HepG2 (cell line): ENCODE results near the gene ZNRF3. TPM values are rescaled to one million over a fixed set of nuclear protein-coding genes. Genes with fewer than 3 reads are reported as not detected.

Source experiments
- ADNP ChIP-seq: sonication (generic); formaldehyde crosslinking; IDR thresholded peaks from 2 replicates; pipeline ENCODE4 v1.4.0; 2020; ENCODE audit warnings: missing genetic modification reagents
- ARID3A ChIP-seq: IDR thresholded peaks from 2 replicates; pipeline ENCODE4 v1.6.1; 2012; ENCODE audit warnings: low read depth, low read length, improper control_type of control experiment
- CHCHD3 ChIP-seq: sonication (generic); formaldehyde crosslinking; IDR thresholded peaks from 2 replicates; pipeline ENCODE4 v1.8.0; 2022; ENCODE audit warnings: mild to moderate bottlenecking, missing genetic modification reagents, moderate library complexity
- DNMT3B ChIP-seq: conservative IDR thresholded peaks from 2 replicates; pipeline ENCODE4 v1.6.1; 2016; ENCODE audit warnings: missing biosample characterization, control low read depth
- DPF2 ChIP-seq: sonication (generic); formaldehyde crosslinking; IDR thresholded peaks from 2 replicates; pipeline ENCODE4 v1.4.0; 2020; ENCODE audit warnings: mild to moderate bottlenecking, low read depth, missing genetic modification reagents, borderline replicate concordance
- HNRNPL ChIP-seq: fragments of 200-400 bp; formaldehyde crosslinking; IDR thresholded peaks from 2 replicates; pipeline ENCODE4 v1.6.1; 2017; ENCODE audit warnings: mild to moderate bottlenecking, low read depth, low read length
- MAFK ChIP-seq, 2 experiments: IDR thresholded peaks in 1 of 2; conservative IDR thresholded peaks in 1 of 2; 2 replicates each; pipeline ENCODE4 v1.6.1; 2011; ENCODE audit warnings: improper control_type of control experiment in 2 of 2, low read length in 2 of 2
- MEIS2 ChIP-seq: sonication (generic); formaldehyde crosslinking; IDR thresholded peaks from 2 replicates; pipeline ENCODE4 v1.9.0; 2021; ENCODE audit warnings: mild to moderate bottlenecking, missing genetic modification reagents
- MIXL1 ChIP-seq: IDR thresholded peaks from 2 replicates; pipeline ENCODE4 v1.6.1; 2016
- MYPOP ChIP-seq: sonication (generic); formaldehyde crosslinking; IDR thresholded peaks from 2 replicates; pipeline ENCODE4 v1.8.1; 2023; ENCODE audit warnings: mild to moderate bottlenecking, moderate library complexity, missing genetic modification reagents
- NFYC ChIP-seq: IDR thresholded peaks from 2 replicates; pipeline ENCODE4 v1.6.1; 2016; ENCODE audit warnings: missing genetic modification reagents, missing compliant biosample characterization
- PLRG1 ChIP-seq: fragments of 450-650 bp; conservative IDR thresholded peaks from 2 replicates; pipeline ENCODE4 v1.6.1; 2016
- RFX3 ChIP-seq: IDR thresholded peaks from 2 replicates; pipeline ENCODE4 v1.6.1; 2016; ENCODE audit warnings: missing biosample characterization, missing genetic modification reagents
- SP5 ChIP-seq: IDR thresholded peaks from 2 replicates; pipeline ENCODE4 v1.6.1; 2016; ENCODE audit warnings: low read depth, borderline replicate concordance
- ZFP36L2 ChIP-seq: sonication (generic); formaldehyde crosslinking; IDR thresholded peaks from 2 replicates; pipeline ENCODE4 v1.4.0; 2020; ENCODE audit warnings: missing genetic modification reagents
- ZMYM3 ChIP-seq: sonication (generic); formaldehyde crosslinking; IDR thresholded peaks from 2 replicates; pipeline ENCODE4 v1.5.1; 2020; ENCODE audit warnings: mild to moderate bottlenecking, missing genetic modification reagents
- ZNF329 ChIP-seq: sonication (generic); formaldehyde crosslinking; IDR thresholded peaks from 2 replicates; pipeline ENCODE4 v1.9.0; 2021; ENCODE audit warnings: low read depth, mild to moderate bottlenecking, missing genetic modification reagents
- ZNF468 ChIP-seq: sonication (generic); formaldehyde crosslinking; IDR thresholded peaks from 2 replicates; pipeline ENCODE4 v1.8.0; 2022; ENCODE audit warnings: mild to moderate bottlenecking, moderate library complexity, missing genetic modification reagents
- ZNF512 ChIP-seq: sonication (generic); formaldehyde crosslinking; IDR thresholded peaks from 2 replicates; pipeline ENCODE4 v1.4.0; 2020; ENCODE audit warnings: mild to moderate bottlenecking, missing genetic modification reagents
- ZNF547 ChIP-seq: sonication (generic); formaldehyde crosslinking; IDR thresholded peaks from 2 replicates; pipeline ENCODE4 v1.5.1; 2020; ENCODE audit warnings: mild to moderate bottlenecking, missing genetic modification reagents
- ZNF563 ChIP-seq: sonication (generic); formaldehyde crosslinking; IDR thresholded peaks from 2 replicates; pipeline ENCODE4 v1.8.0; 2022; ENCODE audit warnings: mild to moderate bottlenecking, moderate library complexity, missing genetic modification reagents
- ZNF574 ChIP-seq: sonication (generic); formaldehyde crosslinking; IDR thresholded peaks from 2 replicates; pipeline ENCODE4 v1.4.0; 2020; ENCODE audit warnings: missing genetic modification reagents
- ZNF781 ChIP-seq: sonication (generic); formaldehyde crosslinking; IDR thresholded peaks from 2 replicates; pipeline ENCODE4 v1.5.1; 2020; ENCODE audit warnings: borderline replicate concordance, mild to moderate bottlenecking, missing genetic modification reagents; ENCODE audit errors: not compliant biosample characterization
- ZNF83 ChIP-seq: sonication (generic); formaldehyde crosslinking; IDR thresholded peaks from 2 replicates; pipeline ENCODE4 v1.4.0; 2020; ENCODE audit warnings: missing genetic modification reagents, mild to moderate bottlenecking, borderline replicate concordance
- ZSCAN25 ChIP-seq: sonication (generic); formaldehyde crosslinking; IDR thresholded peaks from 2 replicates; pipeline ENCODE4 v1.8.0; 2022; ENCODE audit warnings: mild to moderate bottlenecking, missing genetic modification reagents
- polyA plus RNA-seq, 8 experiments: library from polyadenylated mRNA; depleted of rRNA in 3 of 8; stranded (reverse) in 7 of 8; unstranded in 1 of 8; fragments of >200 nt; fragmentation: Illumina TruSeq in 4 of 8; extraction: Trizol in 4 of 8; gene quantifications; 2 replicates each; pipeline versions ENCODE4 v1.2.1 to v1.2.3, GENCODE V29; 2011 to 2016; ENCODE audit warnings: low read depth in 4 of 8, missing spikeins in 1 of 8, mixed read lengths in 1 of 8; ENCODE audit not compliant: insufficient read depth in 1 of 8
- total RNA-seq, 5 experiments: library from RNA; depleted of rRNA; stranded (reverse); fragments of >200 nt; fragmentation: Illumina TruSeq; extraction: Trizol; gene quantifications; 2 replicates each; pipeline ENCODE4 v1.2.3, GENCODE V29; 2016; ENCODE audit warnings: low read depth in 1 of 5

ZNRF3 gene
- total and polyA plus RNA-seq, 2 of the 13 experiments (the other 11 are each of a cell fraction or from before 2014, with no cell fraction given), result 20.3 to 36.7 TPM

- no peak for TF ChIP-seq MEIS2 (CRISPR knock-in tag)
- no peak for TF ChIP-seq ZNF574
- no peak for TF ChIP-seq ZNF512 (CRISPR knock-in tag)
- no peak for TF ChIP-seq ZMYM3 (CRISPR knock-in tag)
- no peak for TF ChIP-seq NFYC
- no peak for TF ChIP-seq ZSCAN25 (CRISPR knock-in tag)
- no peak for TF ChIP-seq ZNF468
- TF ChIP-seq MAFK (conservative IDR thresholded peaks at IDR 0.05 in 1 of 2, IDR thresholded peaks at IDR 0.05 in 1 of 2; ENCODE audit: low read length in 2 of 2), result peak; percentile 32 to 61; a peak in 3 of 4 replicates
- TF ChIP-seq ZNF329 (CRISPR knock-in tag), result no peak
- TF ChIP-seq ADNP (CRISPR knock-in tag), result no peak
- TF ChIP-seq ZNF781, result no peak
- TF ChIP-seq MIXL1 (CRISPR knock-in tag), result 0 out of 2 replicates have a peak, but pooled peaks have one; percentile 49
- no peak for TF ChIP-seq HNRNPL
- no peak for TF ChIP-seq ZNF83 (CRISPR knock-in tag)
- no peak for TF ChIP-seq ARID3A
- no peak for TF ChIP-seq PLRG1
- TF ChIP-seq MYPOP (CRISPR knock-in tag), result no peak
- TF ChIP-seq RFX3 (CRISPR knock-in tag), result no peak
- TF ChIP-seq ZNF563, result no peak
- no peak for TF ChIP-seq ZFP36L2 (CRISPR knock-in tag)
- no peak for TF ChIP-seq CHCHD3 (CRISPR knock-in tag)
- TF ChIP-seq ZNF547 (CRISPR knock-in tag), result no peak
- no peak for TF ChIP-seq DPF2 (CRISPR knock-in tag)
- TF ChIP-seq DNMT3B (CRISPR knock-in tag), result no peak
- TF ChIP-seq SP5 (CRISPR knock-in tag), result 0 out of 2 replicates have a peak, but pooled peaks have one; percentile 12
These were observed 148.0 kb downstream of the ZNRF3 start (continued) for GRCh38 chr22:29031227-29032011.
